ENCODE measurements around the gene RC3H2.

The RC3H2 gene

GRCh38 chr9:122904823-122905710, at the start of gene RC3H2:
TSS of gene RC3H2 (minus strand) at chr9:122905359. CDS start at chr9:122897509, 7,850 bp downstream.
- DNase-seq (ENCODE audit: low read depth in 2 of 2, low spot score in 1 of 2), result peak; percentile 89 to 93

GRCh38 chr9:122954253-122954691, 49.1 kb upstream of the RC3H2 start:
- no peak for DNase-seq (ENCODE audit: low read depth in 2 of 2, low spot score in 1 of 2)

- DNase-seq (ENCODE audit: low read depth in 2 of 2, low spot score in 1 of 2), result no peak
Measured at GRCh38 chr9:122951056-122951455, 45.9 kb upstream of the RC3H2 start.

- no peak for DNase-seq (ENCODE audit: low read depth in 2 of 2, low spot score in 1 of 2)
Measured at GRCh38 chr9:122950263-122950662, 45.1 kb upstream of the RC3H2 start.

- DNase-seq (ENCODE audit: low read depth in 2 of 2, low spot score in 1 of 2), result no peak
Measured at GRCh38 chr9:122949696-122950095, 44.5 kb upstream of the RC3H2 start.

- no peak for DNase-seq (ENCODE audit: low read depth in 2 of 2, low spot score in 1 of 2)
Measured at GRCh38 chr9:122948313-122948712, 43.2 kb upstream of the RC3H2 start.

DNA sequence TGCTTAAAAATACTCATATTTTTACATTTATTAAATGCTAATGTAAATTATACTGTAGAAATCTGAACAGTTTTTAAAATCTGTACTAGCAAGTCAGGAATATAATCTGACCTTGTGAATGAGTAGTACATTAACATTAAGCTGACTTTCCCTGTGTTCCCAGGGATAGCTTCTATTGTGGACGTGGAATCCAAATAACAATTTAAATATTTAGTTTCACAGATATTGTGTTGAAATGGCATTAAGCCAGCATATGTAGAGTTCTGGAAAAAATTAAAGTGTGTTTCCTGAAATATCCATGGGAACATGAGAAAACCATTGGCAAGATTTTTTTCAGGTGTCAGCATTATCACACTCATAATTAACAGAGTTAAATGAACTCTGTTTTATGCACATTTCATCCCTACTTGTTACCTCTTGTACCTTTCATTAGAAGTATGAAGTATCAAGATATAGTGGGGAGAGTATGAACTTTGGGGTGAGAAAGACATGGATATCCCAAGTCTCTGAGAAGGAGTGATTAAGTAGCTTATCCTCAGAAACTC, 41.4 kb upstream of the RC3H2 start:
- DNase-seq (ENCODE audit: low read depth in 2 of 2, low spot score in 1 of 2), result no peak

- DNase-seq (ENCODE audit: low read depth in 2 of 2, low spot score in 1 of 2), result no peak
Measured at GRCh38 chr9:122944960-122945888, 40.1 kb upstream of the RC3H2 start.

GRCh38 chr9:122941582-122942234, 36.5 kb upstream of the RC3H2 start:
- no peak for DNase-seq (ENCODE audit: low read depth in 2 of 2, low spot score in 1 of 2)

- peak; percentile 97 for DNase-seq (ENCODE audit: low read depth in 2 of 2, low spot score in 1 of 2)
Measured at GRCh38 chr9:122940749-122941581, 35.8 kb upstream of the RC3H2 start, which contains the start of gene RABGAP1. TSS of gene RABGAP1 (plus strand) at chr9:122941020. CDS start at chr9:122957060, 16,040 bp downstream.

- no peak for DNase-seq (ENCODE audit: low read depth in 2 of 2, low spot score in 1 of 2)
Measured at GRCh38 chr9:122940454-122940748, 35.2 kb upstream of the RC3H2 start.

DNA sequence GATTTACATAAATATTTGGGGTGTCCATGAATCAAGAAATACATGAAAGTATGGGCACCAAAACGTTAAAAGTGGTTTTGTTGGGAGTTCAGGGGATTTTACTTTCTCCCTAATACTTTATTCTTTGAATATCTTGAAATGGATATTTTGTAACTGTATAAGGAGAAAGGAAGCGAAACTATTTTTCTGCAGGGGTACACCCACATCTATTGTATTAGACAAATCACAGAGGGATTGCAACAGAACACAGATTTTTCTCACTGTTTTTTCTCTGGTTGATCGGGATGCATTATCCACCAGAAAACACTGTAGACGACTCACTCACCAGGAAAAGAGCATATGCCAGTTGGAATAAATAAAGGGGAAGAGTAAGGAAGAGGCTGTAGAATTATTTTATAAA, 34.4 kb upstream of the RC3H2 start:
- no peak for DNase-seq (ENCODE audit: low read depth in 2 of 2, low spot score in 1 of 2)

DNA sequence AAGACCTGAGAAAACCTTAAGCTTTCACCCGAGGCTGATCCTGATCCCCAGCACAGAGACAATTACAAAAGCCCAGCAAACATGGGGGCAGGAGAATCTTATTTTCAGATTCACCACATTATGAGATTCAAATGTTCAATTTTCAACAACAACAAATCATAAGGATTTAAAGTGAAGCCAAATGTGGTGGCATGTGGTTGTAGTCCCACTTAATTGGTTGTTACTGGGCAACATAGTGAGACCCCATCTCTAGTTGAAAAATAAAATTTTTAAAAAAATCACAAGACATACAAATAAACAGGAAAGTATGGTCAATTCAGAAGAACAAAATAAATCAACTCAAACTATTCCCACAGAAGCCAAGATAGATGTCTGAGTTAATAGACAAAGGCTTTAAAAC, 31.7 kb upstream of the RC3H2 start:
- DNase-seq (ENCODE audit: low read depth in 2 of 2, low spot score in 1 of 2), result no peak

DNA sequence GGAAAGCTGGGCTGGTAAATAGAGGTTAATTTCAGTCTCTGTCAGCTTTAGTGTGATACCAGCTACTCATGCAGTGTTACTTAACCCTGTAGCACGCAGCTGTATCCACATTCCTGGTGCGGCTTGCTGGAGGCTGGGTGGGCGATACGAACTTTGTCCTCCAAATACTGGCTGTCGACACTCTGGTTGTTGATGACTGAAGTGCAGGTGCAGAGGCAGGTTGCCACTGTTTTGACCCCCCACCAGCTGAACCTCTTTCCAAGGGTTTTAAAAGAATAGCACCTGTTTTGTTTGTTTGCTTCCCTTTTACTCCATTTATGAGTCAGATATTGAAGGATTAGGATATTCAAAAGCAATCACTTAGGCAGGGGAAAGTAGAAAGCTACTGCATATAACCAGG, 31.3 kb upstream of the RC3H2 start:
- no peak for DNase-seq (ENCODE audit: low read depth in 2 of 2, low spot score in 1 of 2)

- peak; percentile 77 for DNase-seq (ENCODE audit: low read depth in 2 of 2, low spot score in 1 of 2)
Measured at GRCh38 chr9:122931226-122932121, 26.3 kb upstream of the RC3H2 start, which contains the start of gene ZBTB26. TSS of gene ZBTB26 (minus strand) at chr9:122931512. CDS start at chr9:122919934, 11,578 bp downstream.

- DNase-seq (ENCODE audit: low read depth in 2 of 2, low spot score in 1 of 2), result no peak
Measured at GRCh38 chr9:122930541-122931225, 25.5 kb upstream of the RC3H2 start.

DNA sequence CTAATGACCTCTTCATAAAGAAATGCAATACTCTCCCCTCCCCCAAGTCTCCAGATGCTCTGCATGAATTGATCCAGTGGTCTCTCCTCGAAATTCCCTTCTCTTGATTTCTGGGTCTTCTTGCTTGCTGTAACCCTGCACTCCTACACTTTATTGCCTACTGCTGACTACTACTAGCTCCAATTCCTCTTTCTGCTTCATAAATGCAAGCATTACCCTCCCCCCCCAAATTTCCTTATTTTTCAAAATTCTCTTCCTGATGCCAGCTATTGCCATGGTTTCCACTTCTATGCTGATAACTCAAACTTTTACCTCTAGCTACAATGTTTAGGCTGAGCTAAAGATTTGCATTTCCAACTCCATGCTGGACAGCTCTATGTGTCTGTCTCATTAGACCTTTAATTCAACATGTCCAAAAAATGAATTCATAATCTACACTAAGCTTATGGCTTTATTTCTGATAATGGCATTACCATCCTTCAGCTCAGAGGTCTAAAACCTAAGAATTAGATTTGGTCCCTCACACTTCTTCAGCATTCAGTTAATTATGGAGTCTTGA, 24.7 kb upstream of the RC3H2 start:
- no peak for DNase-seq (ENCODE audit: low read depth in 2 of 2, low spot score in 1 of 2)

DNA sequence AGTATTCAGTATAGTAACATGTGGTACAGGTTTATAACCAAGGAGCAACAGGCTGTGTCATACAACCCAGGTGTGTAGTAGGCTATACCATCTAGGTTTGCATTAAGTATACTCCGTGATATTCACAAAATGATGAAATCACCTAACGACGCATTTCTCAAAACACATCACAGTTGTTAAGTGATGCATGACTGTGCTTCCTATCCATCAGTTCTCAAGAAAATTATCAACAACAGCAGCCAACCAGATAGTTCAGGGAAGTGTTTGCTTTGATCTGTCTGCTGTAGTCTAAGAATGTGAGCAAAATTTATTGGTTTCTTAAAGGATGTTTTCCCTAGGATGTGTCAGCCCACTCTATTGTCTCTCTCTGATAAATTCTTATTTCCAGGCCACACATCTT, 18.8 kb upstream of the RC3H2 start:
- no peak for DNase-seq (ENCODE audit: low read depth in 2 of 2, low spot score in 1 of 2)
